HG03469 (cell line): ENCODE results near the gene NEAT1.
A peak's percentile ranks its signal among the peaks of the same experiment; 100 is the strongest.

Experiments
- ATAC-seq: cut with Tn5 transposase; IDR thresholded peaks from one replicate; pipeline ENCODE4 v1.9.1; 2021; ENCODE audit warnings: mild to moderate bottlenecking, moderate library complexity, moderate number of reproducible peaks; ENCODE audit not compliant: unreplicated experiment

NEAT1 gene

DNA sequence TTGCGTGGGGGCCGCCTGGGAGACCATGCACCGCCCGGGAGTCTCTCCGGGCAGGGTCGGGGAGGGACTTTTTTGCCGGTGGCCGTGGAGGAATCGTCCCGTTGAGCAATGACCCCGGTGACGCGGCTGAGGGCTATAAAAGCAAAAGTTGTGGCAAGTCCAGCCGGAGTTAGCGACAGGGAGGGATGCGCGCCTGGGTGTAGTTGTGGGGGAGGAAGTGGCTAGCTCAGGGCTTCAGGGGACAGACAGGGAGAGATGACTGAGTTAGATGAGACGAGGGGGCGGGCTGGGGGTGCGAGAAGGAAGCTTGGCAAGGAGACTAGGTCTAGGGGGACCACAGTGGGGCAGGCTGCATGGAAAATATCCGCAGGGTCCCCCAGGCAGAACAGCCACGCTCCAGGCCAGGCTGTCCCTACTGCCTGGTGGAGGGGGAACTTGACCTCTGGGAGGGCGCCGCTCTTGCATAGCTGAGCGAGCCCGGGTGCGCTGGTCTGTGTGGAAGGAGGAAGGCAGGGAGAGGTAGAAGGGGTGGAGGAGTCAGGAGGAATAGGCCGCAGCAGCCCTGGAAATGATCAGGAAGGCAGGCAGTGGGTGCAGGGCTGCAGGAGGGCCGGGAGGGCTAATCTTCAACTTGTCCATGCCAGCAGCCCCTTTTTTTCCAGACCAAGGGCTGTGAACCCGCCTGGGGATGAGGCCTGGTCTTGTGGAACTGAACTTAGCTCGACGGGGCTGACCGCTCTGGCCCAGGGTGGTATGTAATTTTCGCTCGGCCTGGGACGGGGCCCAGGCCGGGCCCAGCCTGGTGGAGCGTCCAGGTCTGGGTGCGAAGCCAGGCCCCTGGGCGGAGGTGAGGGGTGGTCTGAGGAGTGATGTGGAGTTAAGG lies at the start of gene NEAT1:
Gene NEAT1, plus strand, starts transcription at position 166 of the 883 bp plus-strand sequence.
- ATAC-seq, result no peak

- ATAC-seq, result no peak
Observed at GRCh38 chr11:65373839-65374580, 48.6 kb upstream of the NEAT1 start.

GRCh38 chr11:65375012-65375411 lies 47.6 kb upstream of the NEAT1 start:
- no peak for ATAC-seq

GRCh38 chr11:65376138-65376713 lies 46.4 kb upstream of the NEAT1 start:
- no peak for ATAC-seq

GRCh38 chr11:65377036-65377435 lies 45.6 kb upstream of the NEAT1 start:
- no peak for ATAC-seq

- ATAC-seq, result no peak
Observed at GRCh38 chr11:65377777-65378176, 44.8 kb upstream of the NEAT1 start.

DNA sequence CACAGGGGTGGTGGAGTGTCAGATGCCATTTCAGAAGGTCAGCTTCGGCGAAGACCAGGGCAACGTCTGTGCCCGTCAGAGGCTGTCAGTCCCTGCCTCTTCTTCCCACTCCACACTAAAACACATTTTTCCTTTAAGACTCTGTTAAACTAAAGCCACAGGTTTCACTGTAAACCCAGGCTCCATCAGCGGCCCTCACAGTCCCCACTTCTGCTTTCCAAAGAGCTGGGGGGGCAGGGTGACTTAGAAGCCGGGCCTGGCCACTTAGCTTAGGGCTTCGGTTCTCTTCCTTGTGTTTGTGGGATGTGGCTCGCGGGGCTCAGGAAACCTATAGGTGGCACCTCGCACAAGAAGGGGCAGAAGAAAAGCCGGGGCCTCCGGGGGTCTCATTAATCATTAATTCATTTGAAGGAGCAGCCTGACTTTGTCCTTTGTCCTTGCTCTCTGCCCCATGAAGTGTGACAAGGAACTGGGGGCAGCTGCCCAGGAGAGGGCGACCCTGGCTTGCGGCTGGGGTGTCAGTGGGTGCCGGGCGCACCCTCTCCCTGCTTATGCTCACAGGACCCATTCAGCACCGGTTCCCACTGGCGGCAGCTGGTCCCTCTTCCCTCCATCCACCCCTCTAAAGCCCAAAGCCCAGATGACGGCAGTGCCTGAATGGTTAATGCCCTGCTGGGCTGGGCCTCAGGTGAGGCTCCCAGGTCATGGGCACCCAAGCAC lies 44.2 kb upstream of the NEAT1 start:
- ATAC-seq, result no peak

DNA sequence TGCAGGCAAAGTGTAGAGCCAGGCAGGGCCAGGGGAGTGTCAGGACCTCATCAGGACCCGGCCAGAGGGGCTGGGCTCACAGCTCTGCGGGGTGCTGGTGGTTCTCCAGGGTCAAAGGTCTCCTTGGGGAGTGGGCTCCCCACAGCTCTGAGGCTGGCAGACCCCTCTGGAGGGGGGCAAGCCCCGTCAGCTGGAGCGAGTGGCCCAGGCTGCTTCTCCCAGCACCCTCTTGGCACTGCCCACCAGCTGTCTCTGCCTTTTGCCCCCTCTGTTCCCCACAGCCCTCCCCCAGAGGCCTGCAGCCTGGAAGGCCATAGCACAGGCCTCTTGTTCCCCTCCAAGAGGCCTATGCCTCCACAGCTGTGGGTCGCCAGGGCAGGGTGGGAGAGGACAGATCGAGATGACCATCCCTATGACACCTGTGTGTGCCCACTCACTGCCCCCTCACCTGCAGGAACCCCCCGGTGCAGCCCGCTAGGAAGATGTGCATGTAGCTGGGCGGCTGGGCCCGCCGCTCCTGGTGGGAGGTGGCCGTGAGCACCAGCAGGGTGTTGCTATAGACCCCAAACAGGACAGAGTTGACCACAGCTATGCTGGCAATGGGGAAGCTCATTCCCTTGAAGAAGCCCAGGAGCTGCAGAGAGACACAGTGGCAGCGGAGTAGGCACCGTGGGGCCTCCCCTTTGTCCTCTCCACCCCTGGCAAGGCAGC lies 43.5 kb upstream of the NEAT1 start:
- no peak for ATAC-seq

DNA sequence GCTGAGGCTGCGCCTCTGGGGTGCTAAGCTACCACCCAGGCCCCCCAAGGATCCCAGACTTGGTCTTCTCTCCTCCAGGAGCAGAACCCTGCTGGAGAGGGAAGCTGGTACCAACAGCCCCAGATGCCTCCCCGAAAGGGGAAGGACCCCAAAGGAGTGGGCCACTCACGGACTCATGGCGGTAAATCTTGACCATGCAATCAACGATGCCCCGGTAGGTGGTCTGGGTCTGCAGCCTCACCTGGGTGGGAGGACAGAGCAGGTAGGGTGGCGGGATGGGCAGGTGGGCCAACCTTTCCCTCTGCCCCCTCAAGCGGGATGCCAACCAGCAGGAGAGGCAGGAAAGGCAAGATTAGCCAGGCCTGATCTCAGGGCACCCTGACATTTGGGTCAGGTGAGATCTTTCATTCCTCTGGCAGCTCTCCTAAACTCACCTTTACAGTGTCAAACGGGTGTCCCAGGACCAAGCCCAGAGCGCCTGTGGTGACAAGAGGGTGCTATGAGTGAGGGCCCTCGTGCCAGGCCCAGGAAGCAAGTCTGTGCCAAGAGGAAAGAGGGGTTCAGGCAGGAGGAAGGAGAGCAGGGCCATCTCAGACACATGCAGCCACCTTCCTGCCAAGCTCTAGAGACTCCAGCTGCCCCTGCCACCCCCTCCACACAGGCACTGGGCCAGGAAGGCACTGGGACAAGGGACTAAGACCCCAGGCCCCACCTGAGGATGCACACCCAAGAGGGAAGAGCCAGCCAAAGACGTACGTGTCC lies 42.7 kb upstream of the NEAT1 start:
- no peak for ATAC-seq

- no peak for ATAC-seq
Observed at GRCh38 chr11:65380460-65381119, 42.0 kb upstream of the NEAT1 start.

DNA sequence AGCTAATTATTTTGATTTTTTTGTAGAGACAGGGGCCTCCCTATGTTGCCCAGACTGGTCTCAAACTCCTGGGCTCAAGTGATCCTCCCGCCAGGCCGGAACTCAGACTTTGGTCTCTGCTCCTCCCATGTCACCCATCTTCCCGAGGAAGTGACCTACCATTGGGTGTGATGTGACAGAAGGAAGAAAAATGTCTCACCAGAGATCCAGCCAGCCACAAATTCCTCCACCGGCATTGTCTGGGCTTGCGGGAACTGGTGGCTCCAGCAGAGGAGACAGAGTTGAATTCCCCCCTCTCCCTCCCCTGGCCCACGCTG lies 40.9 kb upstream of the NEAT1 start:
- peak; percentile 13 for ATAC-seq

DNA sequence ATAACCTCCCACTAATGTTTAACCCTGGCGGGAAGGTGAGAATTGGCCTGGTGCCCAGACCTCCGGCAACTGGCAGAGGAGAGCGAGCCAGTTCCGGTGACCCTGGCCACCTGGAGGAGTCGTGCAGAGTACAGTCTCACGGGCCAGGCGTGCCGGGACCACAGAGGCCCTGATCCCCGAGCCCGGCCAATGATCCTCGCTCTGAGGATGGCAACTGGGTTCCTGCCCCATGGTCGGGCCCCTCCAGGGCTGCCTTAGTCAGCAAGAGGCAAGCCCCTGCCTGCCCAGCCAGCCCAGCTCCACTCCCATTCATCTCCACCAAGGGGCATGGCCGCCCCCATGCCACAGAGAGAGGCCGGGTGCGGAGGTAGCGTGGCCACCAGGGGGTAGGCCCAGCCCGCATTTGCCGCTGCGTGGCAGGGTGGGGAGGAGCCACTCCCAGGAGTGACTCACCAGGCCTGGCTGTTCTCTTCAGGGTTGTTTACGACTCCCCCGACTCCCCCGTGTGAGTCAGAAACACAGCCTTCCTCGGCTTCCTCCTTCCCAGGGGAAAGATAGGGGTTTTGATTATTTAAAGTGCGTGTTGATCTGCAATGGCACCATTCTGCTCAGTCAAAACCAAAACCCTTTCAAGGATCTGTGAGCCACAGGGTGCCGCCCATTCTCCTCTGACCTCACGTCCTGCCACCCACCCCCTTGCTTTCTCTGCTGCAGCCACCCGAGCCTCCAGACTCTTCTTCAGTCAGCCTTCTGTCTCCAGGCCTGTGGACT lies 40.4 kb upstream of the NEAT1 start, which contains the start of gene SLC25A45:
Gene SLC25A45, minus strand, starts transcription at position 614 of the 771 bp plus-strand sequence. CDS start 695 bp downstream, outside the sequence.
- ATAC-seq, result peak; percentile 33

DNA sequence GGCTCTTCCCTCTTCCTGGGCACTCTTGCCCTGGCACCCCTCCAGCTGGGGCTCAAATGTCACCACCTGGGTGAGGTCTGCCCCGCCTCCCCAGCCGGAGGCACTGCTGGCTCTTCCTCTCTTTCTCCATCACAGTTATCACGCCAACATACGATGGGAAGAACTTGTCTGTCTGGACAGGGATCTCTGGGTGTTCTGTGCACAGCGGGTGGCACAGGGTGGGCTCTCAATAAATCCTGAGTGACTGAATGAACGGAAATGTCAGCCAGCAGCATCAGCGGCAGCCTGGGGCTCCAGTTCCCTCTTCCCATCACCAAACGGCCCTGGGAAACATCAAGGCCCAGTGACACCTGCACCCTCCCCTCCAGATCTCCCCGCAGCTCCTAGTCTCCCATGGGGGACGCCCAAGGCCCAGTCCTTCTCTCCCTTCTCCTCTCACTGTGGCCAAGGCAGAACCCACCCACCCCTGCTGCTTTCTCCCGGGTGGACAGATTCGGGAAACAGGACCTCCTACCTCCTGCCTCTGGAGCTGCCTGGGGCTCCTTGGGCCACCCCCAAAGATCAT lies 39.7 kb upstream of the NEAT1 start:
- no peak for ATAC-seq

GRCh38 chr11:65383778-65384177 lies 38.8 kb upstream of the NEAT1 start:
- no peak for ATAC-seq

- ATAC-seq, result no peak
Observed at GRCh38 chr11:65384301-65384889, 38.2 kb upstream of the NEAT1 start.

- ATAC-seq, result no peak
Observed at GRCh38 chr11:65386307-65387140, 36.1 kb upstream of the NEAT1 start, which contains the start of gene FRMD8. Gene FRMD8 (plus strand): TSS chr11:65386637. CDS start chr11:65387037, 400 bp downstream.

DNA sequence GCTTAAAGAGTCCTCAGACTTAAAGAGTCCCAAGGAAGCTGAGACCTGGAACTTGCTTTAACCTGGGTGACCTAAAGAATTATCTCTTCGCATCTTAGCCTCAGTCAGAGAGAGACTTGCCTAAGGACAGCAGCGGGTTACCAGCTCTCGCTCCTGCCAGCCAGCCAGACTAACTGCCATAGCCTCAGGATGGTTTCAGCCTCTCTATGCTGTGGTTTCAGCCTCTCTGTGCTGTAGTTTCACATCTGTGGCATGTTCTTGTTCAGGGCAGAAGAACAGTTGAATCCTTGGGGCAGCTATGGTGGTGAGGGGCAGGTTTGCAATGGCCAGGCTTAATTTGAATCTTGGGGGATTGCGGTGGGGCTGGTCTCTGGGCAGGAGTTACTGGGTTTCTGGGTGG lies 33.9 kb upstream of the NEAT1 start:
- ATAC-seq, result no peak
